AG04450 (cell line): Measurements from ENCODE around the gene RAX2. TPM values are rescaled to one million over a fixed set of nuclear protein-coding genes. Genes with fewer than 3 reads are reported as not detected.

Experiments
- CTCF ChIA-PET: fragments of 300-600, 350-600 bp; formaldehyde crosslinking; extraction: SDS; loops from one replicate; lab custom pipeline; 2022; ENCODE audit warnings: antibody characterized with exemption, inconsistent platforms; lab: Charles Lee
- POLR2A ChIA-PET: fragments of 350-600 bp; formaldehyde crosslinking; extraction: SDS; loops from one replicate; lab custom pipeline; 2021; ENCODE audit warnings: antibody characterized with exemption, inconsistent platforms; lab: Yijun Ruan, JAX
- DNase-seq: peaks from one replicate; pipeline ENCODE4 v3.0.0-alpha.2; 2011; ENCODE audit warnings: low read depth, low spot score
- H3K27ac ChIP-seq: one replicate; pipeline ENCODE4 v1.5.1; 2012; ENCODE audit warnings: low read depth, low read length, control low read depth
- H3K27me3 ChIP-seq: one replicate; pipeline ENCODE4 v1.6.0; 2012; ENCODE audit warnings: low read length; ENCODE audit not compliant: control insufficient read depth, insufficient read depth
- H3K4me3 ChIP-seq: 2 replicates; pipeline ENCODE4 v1.5.1; 2011; ENCODE audit warnings: mild to moderate bottlenecking, low read depth, low read length, control low read depth
- H3K9me3 ChIP-seq: 2 replicates; pipeline ENCODE4 v1.5.1; 2012; ENCODE audit warnings: low read length; ENCODE audit not compliant: control insufficient read depth, insufficient read depth
- CTCF ChIP-seq: IDR thresholded peaks from 2 replicates; pipeline ENCODE4 v1.5.1; 2011; ENCODE audit warnings: low read depth, low read length, control low read depth, inconsistent platforms
- polyA plus RNA-seq: library from polyadenylated mRNA; depleted of rRNA; stranded (reverse); fragments of >200 nt; gene quantifications from 2 replicates; pipeline ENCODE4 v1.2.3, GENCODE V29; 2011

Gene RAX2
- polyA plus RNA-seq, 1 experiment = not detected

- no peak overlapping the region for H3K4me3 ChIP-seq
- no peak overlapping the region for H3K27ac ChIP-seq
- CTCF ChIA-PET = no interaction called here
- no peak for DNase-seq
- POLR2A ChIA-PET = no interaction called here
- no peak for TF ChIP-seq CTCF
- H3K9me3 ChIP-seq = peaks cover 4% of the 10 kb centered on the region; the same call in 1 of the 2 replicates
- H3K27me3 ChIP-seq = peaks cover 5% of the 10 kb centered on the region
Measured at GRCh38 chr19:3732108-3732507, 39.9 kb downstream of the RAX2 start.

DNA sequence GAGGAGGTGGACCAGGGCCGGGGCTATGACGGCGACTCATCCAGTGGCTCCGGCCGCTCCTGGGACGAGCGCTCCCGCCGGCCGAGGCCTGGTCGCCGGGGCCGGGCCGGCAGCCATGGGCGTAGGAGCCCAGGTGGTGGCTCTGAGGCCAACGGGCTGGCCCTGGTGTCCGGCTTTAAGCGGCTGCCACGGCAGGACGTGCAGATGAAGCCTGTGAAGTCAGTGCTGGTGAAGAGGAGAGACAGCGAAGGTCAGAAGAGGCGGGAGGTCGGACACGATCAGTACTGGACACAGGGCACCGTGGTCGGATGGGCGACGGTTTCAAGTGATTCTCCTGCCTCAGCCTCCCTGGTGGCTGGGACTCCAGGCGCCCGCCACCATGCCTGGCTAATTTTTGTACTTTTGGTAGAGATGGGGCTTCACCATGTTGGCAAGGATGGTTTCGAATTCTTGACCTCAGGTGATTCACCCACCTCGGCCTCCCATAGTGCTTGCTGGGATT, 41.5 kb downstream of the RAX2 start:
- CTCF ChIA-PET = no interaction called here
- H3K27me3 ChIP-seq = peaks cover 5% of the 10 kb centered on the region
- POLR2A ChIA-PET = no interaction called here
- no peak for TF ChIP-seq CTCF
- DNase-seq = no peak
- no peak overlapping the region for H3K27ac ChIP-seq
- H3K9me3 ChIP-seq = peaks cover 4% of the 10 kb centered on the region; the same call in 1 of the 2 replicates
- H3K4me3 ChIP-seq = no peak overlapping the region

DNA sequence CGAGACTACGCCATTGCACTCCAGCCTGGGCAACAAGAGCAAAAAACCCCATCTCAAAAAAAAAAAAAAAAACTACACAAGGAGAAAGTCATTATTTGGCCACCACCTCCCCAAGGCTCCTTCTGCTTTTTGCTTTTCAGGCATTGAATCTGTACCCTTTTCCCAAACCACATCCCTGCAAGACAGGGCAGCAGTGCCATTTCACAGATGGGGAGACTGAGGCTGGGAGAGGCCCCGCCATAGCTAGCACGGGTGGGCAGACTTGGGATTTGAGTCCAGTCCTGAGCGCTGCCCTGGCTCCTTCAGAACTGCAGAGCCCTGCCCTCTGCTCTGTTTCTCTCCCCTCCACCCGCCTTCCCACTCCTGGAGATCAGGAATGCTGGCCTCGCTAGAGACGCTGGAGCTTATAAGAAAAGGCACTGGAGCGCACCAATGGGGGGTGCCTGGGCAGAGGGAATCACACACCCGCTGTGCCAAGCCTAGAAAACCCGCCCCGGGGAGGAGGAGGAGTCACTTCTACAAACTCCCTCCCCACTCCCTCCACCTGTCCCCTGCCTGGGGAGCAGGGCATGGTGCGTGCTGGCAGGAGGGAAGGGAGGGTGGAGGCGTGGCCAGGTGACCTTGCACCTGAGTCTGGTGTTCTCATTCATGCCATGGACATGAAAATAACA, 46.3 kb downstream of the RAX2 start:
- peaks cover 11% of the 10 kb centered on the region; the same call in 1 of the 2 replicates for H3K9me3 ChIP-seq
- ChIA-PET CTCF (no interaction called here), POLR2A (no interaction called here)
- H3K27ac ChIP-seq = no peak overlapping the region
- H3K27me3 ChIP-seq = peaks cover 25% of the 10 kb centered on the region
- DNase-seq = no peak
- TF ChIP-seq CTCF = no peak
- H3K4me3 ChIP-seq = no peak overlapping the region

DNA sequence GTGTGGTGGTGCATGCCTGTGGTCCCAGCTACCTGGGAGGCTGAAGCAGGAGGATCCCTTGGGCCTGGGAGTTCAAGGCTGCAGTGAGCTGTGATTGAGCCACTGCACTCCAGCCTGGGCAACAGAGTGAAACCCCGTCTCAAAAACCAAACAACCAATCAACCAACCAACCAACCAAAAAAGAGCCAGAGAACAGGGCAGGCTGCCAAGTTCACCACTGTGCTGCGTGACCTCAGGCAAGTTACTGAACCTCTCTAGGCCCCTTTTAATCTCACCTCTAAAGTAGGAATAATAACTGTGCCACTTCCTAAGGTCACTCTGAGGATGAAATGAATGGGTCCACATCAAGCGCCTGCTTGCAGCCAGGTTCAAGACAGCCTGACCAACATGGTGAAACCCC, 46.9 kb downstream of the RAX2 start:
- no peak for TF ChIP-seq CTCF
- CTCF ChIA-PET = interaction anchor here (0.8 kb wide), 1 partner anchor 29 kb away, joined by 3 read pairs; no protein-coding TSS in a partner anchor
- DNase-seq = no peak
- H3K9me3 ChIP-seq = peaks cover 11% of the 10 kb centered on the region; the same call in 1 of the 2 replicates
- H3K27ac ChIP-seq = no peak overlapping the region
- peaks cover 27% of the 10 kb centered on the region for H3K27me3 ChIP-seq
- no peak overlapping the region for H3K4me3 ChIP-seq
- POLR2A ChIA-PET = no interaction called here

DNA sequence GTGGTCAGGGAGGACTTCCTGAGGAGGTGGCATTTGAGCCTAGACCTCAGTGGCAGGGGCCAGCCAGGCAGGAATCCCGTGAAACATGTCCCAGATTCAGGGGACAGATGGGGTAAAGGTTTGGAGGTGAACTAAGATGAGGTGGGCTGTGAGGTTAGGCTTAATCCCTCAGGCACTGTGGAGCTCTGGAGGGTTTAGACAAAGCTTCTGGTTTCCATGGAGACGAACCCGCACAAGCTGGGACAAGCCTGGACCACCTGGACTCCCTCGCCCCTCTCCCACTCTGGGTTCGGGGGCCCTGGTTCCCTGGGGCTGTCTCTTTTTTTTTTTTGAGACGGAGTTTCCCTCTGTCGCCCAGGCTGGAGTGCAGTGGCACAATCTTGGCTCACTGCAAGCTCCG, 48.1 kb downstream of the RAX2 start:
- no peak overlapping the region for H3K27ac ChIP-seq
- POLR2A ChIA-PET = interaction anchor here (0.6 kb wide), 1 partner anchor 498 kb away, joined by 3 read pairs; no protein-coding TSS in a partner anchor
- no peak for DNase-seq
- H3K9me3 ChIP-seq = peaks cover 7% of the 10 kb centered on the region; the same call in 1 of the 2 replicates
- TF ChIP-seq CTCF = no peak
- H3K4me3 ChIP-seq = no peak overlapping the region
- CTCF ChIA-PET = no interaction called here
- H3K27me3 ChIP-seq = peaks cover 27% of the 10 kb centered on the region
